Natural killer cell (primary cell): ENCODE measurements around the gene EIF4EBP3. TPM values are rescaled to one million over a fixed set of nuclear protein-coding genes. Genes with fewer than 3 reads are reported as not detected.

ENCODE experiments used
- ATAC-seq, 3 donors: fragments of 150-1000 bp in 2 of 3; fragments of 200-7000 bp in 1 of 3; cut with Tn5 transposase; 1 replicate in 1 of 3; 2 replicates in 2 of 3; pipeline ENCODE4 v1.10.0; 2021; ENCODE audit warnings: mild to moderate bottlenecking in 2 of 3, moderate library complexity in 2 of 3
- DNase-seq, 2 donors: peaks; one replicate each; pipeline versions ENCODE4 v3.0.0 to v3.0.0-alpha.2; 2013 to 2021; ENCODE audit warnings: mixed read lengths in 1 of 2
- H3K27ac ChIP-seq: one replicate; pipeline ENCODE4 v1.5.1; 2013; ENCODE audit warnings: mild to moderate bottlenecking, low read length
- H3K27me3 ChIP-seq: one replicate; pipeline ENCODE4 v1.6.1; 2013; ENCODE audit warnings: low read length; ENCODE audit not compliant: control insufficient read depth, insufficient read depth
- H3K36me3 ChIP-seq: one replicate; pipeline ENCODE4 v1.6.1; 2013; ENCODE audit warnings: low read length; ENCODE audit not compliant: control insufficient read depth, insufficient read depth
- H3K4me1 ChIP-seq: one replicate; pipeline ENCODE4 v1.6.1; 2013; ENCODE audit warnings: low read length; ENCODE audit not compliant: control insufficient read depth, insufficient read depth
- H3K4me3 ChIP-seq: one replicate; pipeline ENCODE4 v1.5.1; 2013; ENCODE audit warnings: low read length
- H3K9me3 ChIP-seq: one replicate; pipeline ENCODE4 v1.6.1; 2013; ENCODE audit warnings: low read length; ENCODE audit not compliant: control insufficient read depth, insufficient read depth
- H3K27ac Mint-ChIP-seq, 2 donors: one replicate each; pipeline ENCODE4 v1.8.0; 2022; ENCODE audit warnings: mild to moderate bottlenecking in 2 of 2, mixed read lengths in 2 of 2, moderate library complexity in 1 of 2
- H3K27me3 Mint-ChIP-seq, 2 donors: one replicate each; pipeline ENCODE4 v1.8.0; 2022; ENCODE audit warnings: low read depth in 2 of 2, mixed read lengths in 2 of 2
- H3K36me3 Mint-ChIP-seq: one replicate; pipeline ENCODE4 v1.8.0; 2022; ENCODE audit warnings: mixed read lengths
- H3K4me1 Mint-ChIP-seq, 2 donors: one replicate each; pipeline ENCODE4 v1.8.0; 2022; ENCODE audit warnings: mixed read lengths in 2 of 2
- H3K4me3 Mint-ChIP-seq: one replicate; pipeline ENCODE4 v1.8.0; 2022; ENCODE audit warnings: mild to moderate bottlenecking, moderate library complexity, mixed read lengths
- H3K9me3 Mint-ChIP-seq, 2 donors: one replicate each; pipeline ENCODE4 v1.8.0; 2022; ENCODE audit warnings: mixed read lengths in 2 of 2
- WGBS: methylation state at CpG from one replicate; pipeline ENCODE4 v1.1.7; 2013; ENCODE audit warnings: missing lambda C conversion rate; ENCODE audit not compliant: insufficient coverage; 5-methylcytosine and 5-hydroxymethylcytosine counted together
- intact Hi-C: fragments of 100-400 bp; cut with micrococcal nuclease; formaldehyde crosslinking; loops from one replicate; pipeline ENCODE4 v1.14.2; 2022
- total RNA-seq, 4 donors: library from RNA; stranded (reverse); fragments of 120-200 nt in 1 of 4; gene quantifications; one replicate each; pipeline versions ENCODE4 v1.2.3 to v1.2.4, GENCODE V29; 2013 to 2022
- TF ChIP-seq, protein P1 (sequence below): fragments of 200-600 bp; IDR thresholded peaks from one replicate; pipeline ENCODE4 v1.8.0; 2022; ENCODE audit warnings: antibody characterized with exemption

Gene EIF4EBP3
- total RNA-seq, result 1 to 10 TPM; 5.8 to 9.4 (median 6.0) TPM
- 4.0 TPM for total RNA-seq (2013)

DNA sequence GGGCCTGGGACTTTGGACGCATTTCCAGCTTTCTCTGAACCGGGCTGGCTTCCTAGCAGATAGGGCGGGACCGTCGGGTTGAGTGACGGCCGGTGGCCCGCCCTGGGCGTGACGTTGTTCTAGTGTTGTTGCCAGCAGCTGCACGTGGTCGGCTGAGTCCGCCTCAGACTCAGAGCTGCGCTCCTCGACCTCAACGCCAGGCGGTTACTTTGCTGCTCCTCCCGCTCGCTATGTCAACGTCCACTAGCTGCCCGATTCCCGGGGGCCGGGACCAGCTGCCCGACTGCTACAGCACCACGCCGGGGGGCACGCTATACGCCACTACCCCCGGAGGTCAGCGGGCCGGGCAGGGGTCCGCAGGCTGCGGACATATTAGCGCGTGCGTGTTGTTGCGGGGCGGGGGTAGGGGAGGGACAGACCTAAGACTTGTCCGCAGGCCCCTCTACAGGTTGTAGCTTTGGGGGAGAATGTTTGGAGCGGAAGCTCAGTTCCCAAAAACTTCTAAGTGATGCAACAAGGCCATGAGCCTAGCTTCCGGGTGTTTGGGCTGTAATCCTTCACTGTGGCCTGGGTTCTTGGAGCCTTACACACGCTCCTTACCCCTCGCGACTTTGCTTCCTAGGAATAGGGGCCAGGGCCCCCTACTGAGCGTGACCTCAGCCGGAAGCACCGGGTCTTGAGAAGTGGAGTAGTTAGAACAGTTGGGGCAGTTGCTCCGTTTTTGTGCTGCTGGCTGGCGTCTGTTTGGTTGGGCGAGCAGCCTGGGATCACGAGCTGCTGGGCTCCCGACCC is at the start of gene EIF4EBP3:
Gene EIF4EBP3, plus strand, starts transcription at position 155 of the 792 bp plus-strand sequence. Its CDS starts 76 bp downstream, at position 231.
- 1% methylated on average over 52 of the region's 52 CpGs for WGBS
- H3K9me3 ChIP-seq, result no peaks in the 10 kb centered on the region
- peak; percentile 89 to 95 for DNase-seq
- ATAC-seq, result peak; percentile 97 to 99 (median 98)
- H3K27me3 ChIP-seq, result no peaks in the 10 kb centered on the region
- no peaks in the 10 kb centered on the region for H3K9me3 Mint-ChIP-seq
- peaks cover 27 to 28% of the 10 kb centered on the region in 2 donors for H3K4me1 Mint-ChIP-seq
- TF ChIP-seq, protein P1, sequence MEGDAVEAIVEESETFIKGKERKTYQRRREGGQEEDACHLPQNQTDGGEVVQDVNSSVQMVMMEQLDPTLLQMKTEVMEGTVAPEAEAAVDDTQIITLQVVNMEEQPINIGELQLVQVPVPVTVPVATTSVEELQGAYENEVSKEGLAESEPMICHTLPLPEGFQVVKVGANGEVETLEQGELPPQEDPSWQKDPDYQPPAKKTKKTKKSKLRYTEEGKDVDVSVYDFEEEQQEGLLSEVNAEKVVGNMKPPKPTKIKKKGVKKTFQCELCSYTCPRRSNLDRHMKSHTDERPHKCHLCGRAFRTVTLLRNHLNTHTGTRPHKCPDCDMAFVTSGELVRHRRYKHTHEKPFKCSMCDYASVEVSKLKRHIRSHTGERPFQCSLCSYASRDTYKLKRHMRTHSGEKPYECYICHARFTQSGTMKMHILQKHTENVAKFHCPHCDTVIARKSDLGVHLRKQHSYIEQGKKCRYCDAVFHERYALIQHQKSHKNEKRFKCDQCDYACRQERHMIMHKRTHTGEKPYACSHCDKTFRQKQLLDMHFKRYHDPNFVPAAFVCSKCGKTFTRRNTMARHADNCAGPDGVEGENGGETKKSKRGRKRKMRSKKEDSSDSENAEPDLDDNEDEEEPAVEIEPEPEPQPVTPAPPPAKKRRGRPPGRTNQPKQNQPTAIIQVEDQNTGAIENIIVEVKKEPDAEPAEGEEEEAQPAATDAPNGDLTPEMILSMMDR, result peak; percentile 65
- no peaks in the 10 kb centered on the region for H3K27me3 Mint-ChIP-seq
- peak within 1 kb of the TSS; percentile 60 for H3K4me3 ChIP-seq
- H3K4me1 ChIP-seq, result peaks cover 30% of the 10 kb centered on the region
- H3K27ac ChIP-seq, result peak within 1 kb of the TSS; percentile 81
- peaks cover 35% of the 10 kb centered on the region for H3K36me3 ChIP-seq
- H3K36me3 Mint-ChIP-seq, result peaks cover 11% of the 10 kb centered on the region
- H3K27ac Mint-ChIP-seq, result peak within 1 kb of the TSS; percentile 87 to 95
- intact Hi-C loops, result loop anchor here (1.0 to 5.0 kb wide), 5 partner anchors 10 to 155 kb away; partner anchors contain the start of genes ANKHD1, APBB3, SLC35A4 and SRA1
- H3K4me3 Mint-ChIP-seq, result peak within 1 kb of the TSS; percentile 86

DNA sequence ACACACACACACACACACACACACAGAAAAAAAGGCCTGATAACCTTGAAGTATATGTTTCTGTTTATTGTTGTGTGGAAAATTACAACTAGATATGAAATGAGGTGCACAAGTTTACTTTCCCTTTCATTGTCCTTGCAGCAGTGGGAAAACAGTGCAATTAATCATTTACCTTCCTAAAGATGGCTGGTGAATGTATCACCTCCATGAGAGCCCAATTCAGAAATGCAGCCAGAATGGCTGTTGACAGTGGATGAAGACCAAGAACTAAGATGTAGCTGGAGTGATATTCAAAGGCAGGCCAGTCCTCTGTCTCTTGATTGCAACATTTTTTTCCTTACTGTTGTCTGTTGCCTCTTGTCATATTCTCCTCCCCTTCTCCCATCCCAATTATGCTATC is 49.6 kb upstream of the EIF4EBP3 start:
- no peaks in the 10 kb centered on the region for H3K9me3 ChIP-seq
- H3K27me3 ChIP-seq, result no peaks in the 10 kb centered on the region
- ATAC-seq, result no peak
- no peaks in the 10 kb centered on the region for H3K27me3 Mint-ChIP-seq
- H3K4me3 ChIP-seq, result no peak overlapping the region
- TF ChIP-seq, protein P1, result no peak
- intact Hi-C loops, result no loop called here
- peak overlapping the region in 1 of 2 donors; percentile 50 for H3K27ac Mint-ChIP-seq
- peaks cover 37% of the 10 kb centered on the region for H3K36me3 ChIP-seq
- H3K27ac ChIP-seq, result no peak overlapping the region
- no peak overlapping the region for H3K4me3 Mint-ChIP-seq
- H3K4me1 Mint-ChIP-seq, result peaks cover 9 to 12% of the 10 kb centered on the region in 2 donors
- peaks cover 14% of the 10 kb centered on the region for H3K36me3 Mint-ChIP-seq
- H3K9me3 Mint-ChIP-seq, result no peaks in the 10 kb centered on the region
- no peaks in the 10 kb centered on the region for H3K4me1 ChIP-seq
- no peak for DNase-seq

DNA sequence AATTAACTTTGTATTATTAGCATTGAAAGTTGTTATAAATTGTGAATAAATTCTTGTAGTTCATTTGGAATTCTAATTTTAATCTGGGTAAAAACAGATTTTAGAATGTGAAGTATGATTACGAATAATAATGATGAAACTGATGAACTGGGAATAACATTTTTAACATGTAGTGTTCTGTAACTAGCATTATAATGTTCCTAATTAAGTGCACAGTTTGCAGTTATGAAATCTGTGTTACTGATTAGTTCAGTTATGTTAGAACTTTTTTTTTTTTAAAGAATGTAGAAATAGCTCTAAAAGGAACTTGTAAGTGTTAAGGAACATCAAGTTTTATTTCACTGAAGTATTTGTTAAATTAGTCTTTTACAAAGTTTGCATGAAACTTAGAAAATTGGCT is 48.9 kb upstream of the EIF4EBP3 start:
- no peak overlapping the region for H3K4me3 Mint-ChIP-seq
- no peaks in the 10 kb centered on the region for H3K9me3 Mint-ChIP-seq
- H3K4me1 Mint-ChIP-seq, result peaks cover 6 to 12% of the 10 kb centered on the region in 2 donors
- intact Hi-C loops, result no loop called here
- no peaks in the 10 kb centered on the region for H3K4me1 ChIP-seq
- no peaks in the 10 kb centered on the region for H3K9me3 ChIP-seq
- TF ChIP-seq, protein P1, result no peak
- no peaks in the 10 kb centered on the region for H3K27me3 ChIP-seq
- 91% methylated on average over 1 of the region's 1 CpG for WGBS
- peaks cover 14% of the 10 kb centered on the region for H3K36me3 Mint-ChIP-seq
- H3K27me3 Mint-ChIP-seq, result no peaks in the 10 kb centered on the region
- ATAC-seq (no peak), DNase-seq (no peak)
- H3K27ac Mint-ChIP-seq, result peak overlapping the region in 1 of 2 donors; percentile 50
- no peak overlapping the region for H3K4me3 ChIP-seq
- H3K27ac ChIP-seq, result no peak overlapping the region
- H3K36me3 ChIP-seq, result peaks cover 33% of the 10 kb centered on the region
